Measurements from ENCODE around the gene USHBP1. TPM values are rescaled to one million over a fixed set of nuclear protein-coding genes. Genes with fewer than 3 reads are reported as not detected.

USHBP1 gene
- total RNA-seq, 1 donor from 2014 or later, result 0.28 TPM

GRCh38 chr19:17237747-17238706, 26.5 kb downstream of the USHBP1 start:
- no peaks in the 10 kb centered on the region for H3K36me3 ChIP-seq
- H3K4me3 Mint-ChIP-seq, result peak overlapping the region; percentile 72

DNA sequence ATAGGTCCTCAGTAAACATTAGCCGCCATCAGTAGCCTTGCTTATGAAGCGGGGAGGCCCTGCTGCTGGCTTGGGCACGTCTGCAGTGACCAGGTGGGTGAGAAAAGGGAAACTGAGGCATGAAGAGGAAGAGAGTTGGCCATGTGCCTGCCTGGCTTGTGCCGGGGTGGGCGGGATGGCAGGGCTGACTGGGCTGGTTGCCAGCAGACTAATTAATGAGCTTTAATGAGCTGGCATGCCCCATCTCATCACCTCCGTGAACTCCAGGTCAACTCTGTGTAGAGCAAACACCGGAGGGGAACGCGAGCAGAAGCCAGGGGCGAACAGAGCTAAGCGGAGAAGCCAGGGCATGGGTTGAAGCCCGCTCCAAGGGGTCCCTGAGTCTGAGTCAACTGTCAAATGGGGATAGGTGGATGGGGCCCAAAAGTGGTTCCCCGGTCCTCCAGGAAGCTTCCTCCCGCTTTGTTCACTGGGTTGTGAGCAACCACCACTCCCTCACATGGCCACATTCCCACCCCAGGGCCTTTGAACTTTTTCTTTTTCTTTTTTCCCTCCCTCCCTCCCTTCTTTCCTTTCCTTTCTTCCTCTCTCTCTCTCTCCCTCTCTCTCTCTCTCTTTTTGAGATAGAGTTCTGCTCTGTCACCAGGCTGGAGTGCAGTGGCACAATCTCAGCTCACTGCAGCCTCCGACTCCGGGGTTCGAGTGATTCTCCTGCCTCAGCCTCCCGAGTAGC, 27.6 kb downstream of the USHBP1 start:
- peaks cover 5% of the 10 kb centered on the region for H3K27me3 Mint-ChIP-seq (ENCODE audit: insufficient read depth, low read depth)
- peak overlapping the region; percentile 72 for H3K4me3 Mint-ChIP-seq
- peaks cover 25% of the 10 kb centered on the region for H3K4me1 Mint-ChIP-seq
- Histone ChIP-seq H3F3A (ENCODE audit: low read depth) (peaks cover 42% of the 10 kb centered on the region), H3K4me2 (no peak overlapping the region), H4K20me1 (ENCODE audit: low read depth) (peaks cover 49% of the 10 kb centered on the region), H3K27me3 (no peaks in the 10 kb centered on the region), H3K9ac (no peak overlapping the region), H3K9me3 (ENCODE audit: low read depth) (no peaks in the 10 kb centered on the region), H3K79me2 (ENCODE audit: low read depth) (peaks cover 51% of the 10 kb centered on the region), H3K4me1 (peaks cover 17% of the 10 kb centered on the region), H2AFZ (replicated peaks) (no peak overlapping the region), H3K36me3 (no peaks in the 10 kb centered on the region), H3K4me3 (no peak overlapping the region), H3K27ac (no peak overlapping the region)
- H3K9me3 Mint-ChIP-seq, result no peaks in the 10 kb centered on the region
- H3K36me3 Mint-ChIP-seq, result peaks cover 13% of the 10 kb centered on the region
- H3K27ac Mint-ChIP-seq, result no peak overlapping the region
- DNase-seq (ENCODE audit: low spot score), result no peak
- TF ChIP-seq EZH2phosphoT487 (IDR thresholded peaks at IDR 0.05), result no peak
- no peak for TF ChIP-seq CTCF (IDR thresholded peaks at IDR 0.05)
- TF ChIP-seq EZH2 (IDR thresholded peaks at IDR 0.05), result no peak

More at GRCh38 chr19:17237747-17238706, 26.5 kb downstream of the USHBP1 start:
- peaks cover 56% of the 10 kb centered on the region for H3K79me2 ChIP-seq (ENCODE audit: low read depth)
- no peak overlapping the region for H3K27ac ChIP-seq
- peaks cover 48% of the 10 kb centered on the region for H3F3A ChIP-seq (ENCODE audit: low read depth)
- no peak overlapping the region for H3K4me2 ChIP-seq
- TF ChIP-seq CTCF (IDR thresholded peaks at IDR 0.05), result no peak
- no peak for TF ChIP-seq EZH2phosphoT487 (IDR thresholded peaks at IDR 0.05)
- no peak for TF ChIP-seq EZH2 (IDR thresholded peaks at IDR 0.05)
- H3K27me3 ChIP-seq, result no peaks in the 10 kb centered on the region
- DNase-seq (ENCODE audit: low spot score), result no peak
- no peaks in the 10 kb centered on the region for H3K9me3 ChIP-seq (ENCODE audit: low read depth)
- Mint-ChIP-seq H3K4me1 (peaks cover 32% of the 10 kb centered on the region), H3K9me3 (no peaks in the 10 kb centered on the region), H3K36me3 (peaks cover 10% of the 10 kb centered on the region), H3K27ac (no peak overlapping the region), H3K27me3 (ENCODE audit: insufficient read depth, low read depth) (peaks cover 8% of the 10 kb centered on the region)
- H4K20me1 ChIP-seq (ENCODE audit: low read depth), result peaks cover 53% of the 10 kb centered on the region
- no peak overlapping the region for H3K9ac ChIP-seq
- H3K4me3 ChIP-seq, result no peak overlapping the region
- H2AFZ ChIP-seq (replicated peaks), result no peak overlapping the region
- peaks cover 17% of the 10 kb centered on the region for H3K4me1 ChIP-seq

GRCh38 chr19:17235971-17236777, 28.4 kb downstream of the USHBP1 start:
- H3K4me3 Mint-ChIP-seq, result peak overlapping the region; percentile 46
- Histone ChIP-seq H3K9ac (no peak overlapping the region), H3K9me3 (ENCODE audit: low read depth) (no peaks in the 10 kb centered on the region), H4K20me1 (ENCODE audit: low read depth) (peaks cover 45% of the 10 kb centered on the region), H3K4me2 (peak overlapping the region; percentile 87), H3K4me1 (peaks cover 17% of the 10 kb centered on the region), H3K27me3 (no peaks in the 10 kb centered on the region), H2AFZ (replicated peaks) (peak overlapping the region; percentile 58), H3K4me3 (peak overlapping the region; percentile 80), H3K36me3 (no peaks in the 10 kb centered on the region), H3K79me2 (ENCODE audit: low read depth) (peaks cover 43% of the 10 kb centered on the region), H3F3A (ENCODE audit: low read depth) (peaks cover 42% of the 10 kb centered on the region), H3K27ac (peak overlapping the region; percentile 56)
- peaks cover 5% of the 10 kb centered on the region for H3K27me3 Mint-ChIP-seq (ENCODE audit: insufficient read depth, low read depth)
- peaks cover 18% of the 10 kb centered on the region for H3K4me1 Mint-ChIP-seq
- no peak overlapping the region for H3K27ac Mint-ChIP-seq
- no peak for DNase-seq (ENCODE audit: low spot score)
- TF ChIP-seq EZH2 (IDR thresholded peaks at IDR 0.05) (no peak), EZH2phosphoT487 (IDR thresholded peaks at IDR 0.05) (no peak), CTCF (IDR thresholded peaks at IDR 0.05) (no peak)
- H3K36me3 Mint-ChIP-seq, result peaks cover 13% of the 10 kb centered on the region
- no peaks in the 10 kb centered on the region for H3K9me3 Mint-ChIP-seq
